B cell (primary cell): ENCODE measurements around the gene SYT11. TPM values are rescaled to one million over a fixed set of nuclear protein-coding genes. Genes with fewer than 3 reads are reported as not detected.
A peak's percentile ranks its signal among the peaks of the same experiment; 100 is the strongest.
"Not testable (repeated sequence)": the region's sequence is repeated elsewhere in the genome, so short reads cannot be mapped to it uniquely, and the experiment has no call there.

Source experiments
- ATAC-seq: fragments of 200-7000 bp; cut with Tn5 transposase; one replicate; pipeline ENCODE4 v1.10.0; 2021; ENCODE audit warnings: low read depth, mild to moderate bottlenecking, moderate number of reproducible peaks, moderate library complexity
- CTCF ChIA-PET: fragments of 350-600 bp; sonication (Branson Sonifier 250); formaldehyde crosslinking; loops from one replicate; lab custom pipeline; 2021; ENCODE audit warnings: antibody characterized with exemption, inconsistent platforms; lab: Charles Lee
- POLR2A ChIA-PET: fragments of 350-600 bp; sonication (Branson Sonifier 250); formaldehyde crosslinking; loops from one replicate; lab custom pipeline; 2021; ENCODE audit warnings: antibody characterized with exemption; lab: Charles Lee
- DNase-seq: peaks from one replicate; pipeline ENCODE4 v3.0.0; 2013
- H2AFZ ChIP-seq: 2 replicates; pipeline ENCODE4 v1.6.1; 2012; ENCODE audit warnings: mild to moderate bottlenecking, low read depth, low read length; ENCODE audit not compliant: insufficient read depth, poor library complexity, severe bottlenecking
- H3K27ac ChIP-seq, 2 donors: 1 replicate in 1 of 2; 2 replicates in 1 of 2; pipeline ENCODE4 v1.5.1; 2012 to 2013; ENCODE audit warnings: low read length in 2 of 2, mild to moderate bottlenecking in 2 of 2, moderate library complexity in 1 of 2
- H3K27me3 ChIP-seq, 4 experiments: fragments of 200-600 bp in 1 of 4; sonication (generic) in 1 of 4; replicated peaks in 1 of 4; 1 replicate in 2 of 4; 2 replicates in 2 of 4; pipeline versions ENCODE4 v1.6.1 to v1.7.0; 2013 to 2016; ENCODE audit warnings: low read length in 3 of 4, mild to moderate bottlenecking in 2 of 4, mixed read lengths in 1 of 4, moderate library complexity in 1 of 4; ENCODE audit not compliant: insufficient read depth in 4 of 4, control insufficient read depth in 3 of 4; ENCODE audit errors: control extremely low read depth in 1 of 4
- H3K36me3 ChIP-seq, 2 experiments: replicated peaks in 1 of 2; 1 replicate in 1 of 2; 2 replicates in 1 of 2; pipeline versions ENCODE4 v1.6.1 to v1.7.1; 2013; ENCODE audit warnings: low read length in 1 of 2; ENCODE audit not compliant: insufficient read depth in 2 of 2, control insufficient read depth in 1 of 2; ENCODE audit errors: control extremely low read depth in 1 of 2, extremely low read depth in 1 of 2
- H3K4me1 ChIP-seq, 2 donors: fragments of 200-600 bp in 1 of 2; sonication (generic) in 1 of 2; 1 replicate in 1 of 2; 2 replicates in 1 of 2; pipeline versions ENCODE4 v1.5.1 to v1.6.1; 2013 to 2017; ENCODE audit warnings: low read length in 2 of 2; ENCODE audit not compliant: control insufficient read depth in 2 of 2, insufficient read depth in 2 of 2
- H3K4me2 ChIP-seq: replicated peaks from 2 replicates; pipeline ENCODE3; 2012; ENCODE audit warnings: mild to moderate bottlenecking, low read depth, low read length; ENCODE audit not compliant: poor library complexity, severe bottlenecking
- H3K4me3 ChIP-seq, 5 experiments: fragments of 200-600 bp in 1 of 5; sonication (generic) in 1 of 5; 1 replicate in 3 of 5; 2 replicates in 2 of 5; pipeline versions ENCODE4 v1.5.1 to v1.7.0; 2011 to 2016; ENCODE audit warnings: low read length in 4 of 5, mild to moderate bottlenecking in 4 of 5, low read depth in 2 of 5, control low read depth in 1 of 5, moderate library complexity in 1 of 5; ENCODE audit not compliant: insufficient read depth in 1 of 5; ENCODE audit errors: control extremely low read depth in 1 of 5, extremely low read depth in 1 of 5
- H3K79me2 ChIP-seq: fragments of 200-600 bp; sonication (generic); one replicate; pipeline ENCODE4 v1.6.0; 2016; ENCODE audit warnings: low read length; ENCODE audit not compliant: control insufficient read depth, insufficient read depth
- H3K9ac ChIP-seq: fragments of 200-600 bp; sonication (generic); 2 replicates; pipeline ENCODE4 v1.6.1; 2017; ENCODE audit warnings: mild to moderate bottlenecking, low read length, moderate library complexity
- H3K9me3 ChIP-seq, 3 donors: one replicate each; pipeline versions ENCODE4 v1.6.1 to v1.7.1; 2013; ENCODE audit warnings: low read length in 2 of 3; ENCODE audit not compliant: control insufficient read depth in 2 of 3, insufficient read depth in 1 of 3; ENCODE audit errors: control extremely low read depth in 1 of 3
- H4K20me1 ChIP-seq: 2 replicates; pipeline ENCODE4 v1.6.0; 2012; ENCODE audit warnings: mild to moderate bottlenecking, low read length; ENCODE audit not compliant: insufficient read depth, control insufficient read depth, poor library complexity, severe bottlenecking
- H3K27ac Mint-ChIP-seq: one replicate; pipeline ENCODE4 v1.8.0; 2021; ENCODE audit warnings: mixed read lengths
- H3K27me3 Mint-ChIP-seq: one replicate; pipeline ENCODE4 v1.8.0; 2021; ENCODE audit warnings: mixed read lengths
- H3K4me1 Mint-ChIP-seq: one replicate; pipeline ENCODE4 v1.8.0; 2021; ENCODE audit warnings: mixed read lengths
- H3K4me3 Mint-ChIP-seq: one replicate; pipeline ENCODE4 v1.8.0; 2021; ENCODE audit warnings: mixed read lengths
- H3K9me3 Mint-ChIP-seq: one replicate; pipeline ENCODE4 v1.8.0; 2022; ENCODE audit warnings: mixed read lengths; ENCODE audit not compliant: insufficient read depth
- EZH2 ChIP-seq: IDR thresholded peaks from 2 replicates; pipeline ENCODE4 v1.6.1; 2012; ENCODE audit warnings: borderline replicate concordance, low read depth, mild to moderate bottlenecking, moderate library complexity, low read length; ENCODE audit not compliant: insufficient read depth, poor library complexity, severe bottlenecking
- WGBS: methylation state at CpG from one replicate; pipeline ENCODE4 v1.1.5; 2013; ENCODE audit warnings: missing lambda C conversion rate; ENCODE audit not compliant: insufficient coverage; 5-methylcytosine and 5-hydroxymethylcytosine counted together
- intact Hi-C: fragments of 100-400 bp; cut with micrococcal nuclease; formaldehyde crosslinking; loops from one replicate; pipeline ENCODE4 v1.10.0; 2022
- polyA plus RNA-seq: library from polyadenylated mRNA; depleted of rRNA; stranded (reverse); fragments of >200 nt; gene quantifications from 2 replicates; pipeline ENCODE4 v1.2.3, GENCODE V29; 2012
- total RNA-seq, 2 donors: library from RNA; stranded (reverse); fragments of 120-200 nt in 1 of 2; gene quantifications; 1 replicate in 1 of 2; 2 replicates in 1 of 2; pipeline versions ENCODE4 v1.2.3 to v1.2.4, GENCODE V29; 2013 to 2022
- TF ChIP-seq, protein P1 (sequence below): fragments of 200-600 bp; IDR thresholded peaks from one replicate; pipeline ENCODE4 v1.8.0; 2022; ENCODE audit warnings: antibody characterized with exemption, mild to moderate bottlenecking

SYT11 gene
- total and polyA plus RNA-seq, 2 donors (not counting 1 experiment from before 2014, with no cell fraction given): 1.8 to 6.6 TPM

DNA sequence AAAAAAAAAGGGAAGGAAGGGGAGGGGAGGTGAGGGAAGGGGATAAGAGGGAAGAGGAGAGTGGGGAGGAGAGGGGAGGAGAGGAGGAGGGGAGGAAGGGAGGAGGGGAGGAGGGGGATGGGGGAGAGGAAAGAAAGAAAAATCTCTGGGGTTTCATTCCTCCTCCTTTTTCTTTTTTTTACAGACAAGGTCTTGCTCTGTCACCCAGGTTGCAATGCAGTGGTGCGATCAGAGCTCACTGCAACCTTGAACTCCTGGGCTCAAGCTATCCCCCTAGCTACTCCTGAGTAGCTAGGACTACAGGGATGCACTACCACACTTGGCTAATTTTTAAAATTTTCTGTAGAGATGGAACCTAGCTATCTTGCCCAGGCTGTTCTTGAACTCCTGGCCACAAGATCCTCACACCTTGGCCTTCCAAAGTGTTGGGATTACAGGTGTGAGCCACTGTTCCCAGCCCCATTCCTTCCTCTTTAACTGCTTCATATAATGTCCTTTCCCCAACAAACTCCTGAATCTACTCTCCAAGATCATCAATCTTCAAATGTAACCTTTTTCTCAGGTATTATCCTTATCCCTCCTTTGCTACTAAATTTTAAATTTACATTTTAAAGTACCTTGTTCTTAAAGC, 25.6 kb upstream of the SYT11 start:
- DNase-seq (no peak), ATAC-seq (no peak)
- no CpG with 5 or more reads among the region's 1 CpG for WGBS
- Histone ChIP-seq H3K79me2 (peaks cover 59% of the 10 kb centered on the region), H2AFZ (no peak overlapping the region), H3K4me1 (peaks cover 8 to 11% of the 10 kb centered on the region in 2 donors), H3K9me3 (no peaks in the 10 kb centered on the region), H3K27ac (no peak overlapping the region), H3K27me3 (no peaks in the 10 kb centered on the region), H3K9ac (no peak overlapping the region), H3K36me3 (peaks cover 1 to 6% of the 10 kb centered on the region in 2 experiments), H4K20me1 (peaks cover 14% of the 10 kb centered on the region), H3K4me3 (no peak overlapping the region), H3K4me2 (no peak overlapping the region)
- Mint-ChIP-seq H3K9me3 (no peaks in the 10 kb centered on the region), H3K27me3 (no peaks in the 10 kb centered on the region), H3K4me3 (peak overlapping the region; percentile 44), H3K4me1 (peaks cover 29% of the 10 kb centered on the region), H3K27ac (no peak overlapping the region)
- intact Hi-C loops: no loop called here
- ChIA-PET POLR2A (no interaction called here), CTCF (no interaction called here)
- TF ChIP-seq EZH2: no peak
- TF ChIP-seq, protein P1, sequence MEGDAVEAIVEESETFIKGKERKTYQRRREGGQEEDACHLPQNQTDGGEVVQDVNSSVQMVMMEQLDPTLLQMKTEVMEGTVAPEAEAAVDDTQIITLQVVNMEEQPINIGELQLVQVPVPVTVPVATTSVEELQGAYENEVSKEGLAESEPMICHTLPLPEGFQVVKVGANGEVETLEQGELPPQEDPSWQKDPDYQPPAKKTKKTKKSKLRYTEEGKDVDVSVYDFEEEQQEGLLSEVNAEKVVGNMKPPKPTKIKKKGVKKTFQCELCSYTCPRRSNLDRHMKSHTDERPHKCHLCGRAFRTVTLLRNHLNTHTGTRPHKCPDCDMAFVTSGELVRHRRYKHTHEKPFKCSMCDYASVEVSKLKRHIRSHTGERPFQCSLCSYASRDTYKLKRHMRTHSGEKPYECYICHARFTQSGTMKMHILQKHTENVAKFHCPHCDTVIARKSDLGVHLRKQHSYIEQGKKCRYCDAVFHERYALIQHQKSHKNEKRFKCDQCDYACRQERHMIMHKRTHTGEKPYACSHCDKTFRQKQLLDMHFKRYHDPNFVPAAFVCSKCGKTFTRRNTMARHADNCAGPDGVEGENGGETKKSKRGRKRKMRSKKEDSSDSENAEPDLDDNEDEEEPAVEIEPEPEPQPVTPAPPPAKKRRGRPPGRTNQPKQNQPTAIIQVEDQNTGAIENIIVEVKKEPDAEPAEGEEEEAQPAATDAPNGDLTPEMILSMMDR: no peak

DNA sequence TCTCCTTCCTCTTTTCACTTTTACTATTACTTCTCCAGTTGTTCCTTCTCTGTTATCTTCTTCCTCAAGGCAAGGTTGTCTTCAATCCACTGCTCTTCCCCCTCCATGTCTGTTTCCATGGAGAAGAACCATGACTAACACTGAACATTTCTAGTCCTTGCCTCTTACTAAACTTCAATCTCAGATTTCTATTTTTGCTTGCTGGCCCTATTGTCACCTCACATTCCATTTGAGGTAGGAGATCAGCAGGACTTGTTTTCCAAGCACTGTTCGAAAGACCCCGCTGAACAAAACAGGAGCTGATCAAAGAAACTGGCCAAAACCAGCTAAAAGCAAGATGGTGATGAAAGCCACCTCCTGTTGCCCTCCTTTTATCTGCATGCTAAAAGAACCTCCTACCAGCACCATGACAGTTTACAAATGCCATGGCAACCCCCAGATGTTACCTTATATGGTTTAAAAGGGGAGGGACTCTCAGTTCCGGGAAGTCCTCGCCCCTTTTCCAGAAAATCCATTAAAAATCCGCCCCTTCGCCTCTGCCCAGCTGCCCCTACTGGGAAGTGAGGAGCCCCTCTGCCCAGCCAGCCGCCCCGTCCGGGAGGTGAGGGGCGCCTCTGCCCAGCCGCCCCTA, 25.0 kb upstream of the SYT11 start:
- Mint-ChIP-seq H3K4me3 (no peak overlapping the region), H3K9me3 (no peaks in the 10 kb centered on the region), H3K4me1 (peaks cover 29% of the 10 kb centered on the region), H3K27me3 (no peaks in the 10 kb centered on the region), H3K27ac (no peak overlapping the region)
- CTCF ChIA-PET: no interaction called here
- POLR2A ChIA-PET: no interaction called here
- Histone ChIP-seq H4K20me1 (peaks cover 14% of the 10 kb centered on the region), H3K27ac (no peak overlapping the region), H3K4me2 (no peak overlapping the region), H3K27me3 (no peaks in the 10 kb centered on the region), H2AFZ (no peak overlapping the region), H3K9me3 (no peaks in the 10 kb centered on the region), H3K79me2 (peaks cover 66% of the 10 kb centered on the region), H3K36me3 (peaks cover 1 to 3% of the 10 kb centered on the region in 2 experiments), H3K4me3 (no peak overlapping the region), H3K4me1 (peaks cover 8 to 11% of the 10 kb centered on the region in 2 donors), H3K9ac (no peak overlapping the region)
- intact Hi-C loops: no loop called here
- TF ChIP-seq, protein P1: no peak
- no peak for TF ChIP-seq EZH2
- DNase-seq: no peak
- 88% methylated on average over 3 of the region's 11 CpGs for WGBS
- no peak for ATAC-seq

DNA sequence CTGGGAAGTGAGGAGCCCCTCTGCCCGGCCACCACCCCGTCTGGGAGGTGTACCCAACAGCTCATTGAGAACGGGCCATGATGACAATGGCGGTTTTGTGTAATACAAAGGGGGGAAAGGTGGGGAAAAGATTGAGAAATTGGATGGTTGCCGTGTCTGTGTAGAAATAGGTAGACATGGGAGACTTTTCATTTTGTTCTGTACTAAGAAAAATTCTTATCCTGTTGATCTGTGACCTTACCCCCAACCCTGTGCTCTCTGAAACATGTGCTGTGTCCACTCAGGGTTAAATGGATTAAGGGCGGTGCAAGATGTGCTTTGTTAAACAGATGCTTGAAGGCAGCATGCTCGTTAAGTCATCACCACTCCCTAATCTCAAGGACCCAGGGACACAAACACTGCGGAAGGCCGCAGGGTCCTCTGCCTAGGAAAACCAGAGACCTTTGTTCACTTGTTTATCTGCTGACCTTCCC, 24.4 kb upstream of the SYT11 start:
- H3K27ac ChIP-seq, H2AFZ ChIP-seq, ATAC-seq, H3K9ac ChIP-seq, H3K27me3 ChIP-seq, CTCF ChIA-PET, H3K4me3 Mint-ChIP-seq, H3K9me3 ChIP-seq, DNase-seq, H3K36me3 ChIP-seq, intact Hi-C loops, H3K9me3 Mint-ChIP-seq, H3K4me2 ChIP-seq, H3K4me3 ChIP-seq, POLR2A ChIA-PET, H3K27me3 Mint-ChIP-seq, H3K27ac Mint-ChIP-seq: not testable (repeated sequence)
- Histone ChIP-seq H3K79me2 (peaks cover 64% of the 10 kb centered on the region), H3K4me1 (peaks cover 8 to 11% of the 10 kb centered on the region in 2 donors), H4K20me1 (peaks cover 16% of the 10 kb centered on the region)
- 100% methylated on average over 2 of the region's 9 CpGs for WGBS
- peaks cover 29% of the 10 kb centered on the region for H3K4me1 Mint-ChIP-seq
